Neural cell (in vitro differentiated cells): Measurements from ENCODE around the gene COL25A1. TPM values are rescaled to one million over a fixed set of nuclear protein-coding genes. Genes with fewer than 3 reads are reported as not detected.

Source experiments
- H2AFZ ChIP-seq: fragments of 200-600, 300-800 bp; sonication (generic), shearing (Covaris generic); 2 replicates; pipeline ENCODE4 v1.6.0; 2014; ENCODE audit warnings: low read depth, mild to moderate bottlenecking, antibody characterized with exemption, low read length, moderate library complexity
- H3F3A ChIP-seq: fragments of 200-600 bp; shearing (Covaris generic); 2 replicates; pipeline ENCODE4 v1.6.1; 2016; ENCODE audit warnings: mild to moderate bottlenecking, moderate library complexity, mixed read lengths, antibody characterized with exemption, low read length; ENCODE audit not compliant: insufficient read depth, poor library complexity, severe bottlenecking
- H3K27ac ChIP-seq: fragments of 200-600, 300-800 bp; sonication (generic), shearing (Covaris generic); 2 replicates; pipeline ENCODE4 v1.5.1; 2014; ENCODE audit warnings: mild to moderate bottlenecking, low read length, moderate library complexity
- H3K27me3 ChIP-seq: fragments of 300-800, 200-600 bp; sonication (generic), shearing (Covaris generic); 2 replicates; pipeline ENCODE4 v1.6.0; 2014; ENCODE audit warnings: mild to moderate bottlenecking, low read depth, low read length, moderate library complexity; ENCODE audit not compliant: insufficient read depth
- H3K36me3 ChIP-seq: fragments of 300-800, 200-600 bp; sonication (generic), shearing (Covaris generic); 2 replicates; pipeline ENCODE4 v1.5.1; 2014; ENCODE audit warnings: mild to moderate bottlenecking, antibody characterized with exemption, low read length, moderate library complexity; ENCODE audit not compliant: insufficient read depth
- H3K4me2 ChIP-seq: fragments of 300-800, 200-600 bp; sonication (generic), shearing (Covaris generic); 2 replicates; pipeline ENCODE4 v1.6.0; 2014; ENCODE audit warnings: mild to moderate bottlenecking, low read length
- H3K4me3 ChIP-seq: fragments of 300-800, 200-600 bp; sonication (generic), shearing (Covaris generic); 2 replicates; pipeline ENCODE4 v1.5.1; 2014; ENCODE audit warnings: mild to moderate bottlenecking, low read length, moderate library complexity
- H3K79me2 ChIP-seq: fragments of 200-600 bp; shearing (Covaris generic); replicated peaks from 2 replicates; pipeline ENCODE4 v1.6.0; 2014; ENCODE audit warnings: mild to moderate bottlenecking, low read length, moderate library complexity; ENCODE audit not compliant: insufficient read depth
- H3K9ac ChIP-seq: fragments of 300-800, 200-600 bp; sonication (generic), shearing (Covaris generic); 2 replicates; pipeline ENCODE4 v1.6.1; 2016; ENCODE audit warnings: mild to moderate bottlenecking, low read length, mixed read lengths
- H3K9me2 ChIP-seq: fragments of 200-600 bp; shearing (Covaris generic); 2 replicates; pipeline ENCODE4 v1.6.1; 2016; ENCODE audit warnings: mild to moderate bottlenecking, low read length, mixed read lengths; ENCODE audit not compliant: insufficient read depth
- H3K9me3 ChIP-seq: fragments of 200-600, 300-800 bp; sonication (generic), shearing (Covaris generic); 2 replicates; pipeline ENCODE4 v1.6.1; 2016; ENCODE audit warnings: mild to moderate bottlenecking, mixed run types, low read length, moderate library complexity, mixed read lengths
- H4K20me1 ChIP-seq: fragments of 200-600 bp; shearing (Covaris generic); 2 replicates; pipeline ENCODE4 v1.6.1; 2016; ENCODE audit warnings: mild to moderate bottlenecking, mixed run types; ENCODE audit not compliant: insufficient read depth
- EP300 ChIP-seq: fragments of 450-650 bp; conservative IDR thresholded peaks from 2 replicates; pipeline ENCODE4 v1.6.1; 2014; ENCODE audit warnings: antibody characterized with exemption, mild to moderate bottlenecking, moderate library complexity; ENCODE audit not compliant: poor library complexity, severe bottlenecking
- EZH2 ChIP-seq: fragments of 200-600, 300-800 bp; shearing (Covaris generic), sonication (generic); IDR thresholded peaks from 2 replicates; pipeline ENCODE4 v1.6.1; 2014; ENCODE audit warnings: antibody characterized with exemption, low read length, borderline replicate concordance, mild to moderate bottlenecking; ENCODE audit not compliant: insufficient read depth, poor library complexity, severe bottlenecking
- MXI1 ChIP-seq: fragments of 450-650 bp; conservative IDR thresholded peaks from 2 replicates; pipeline ENCODE4 v1.6.1; 2014; ENCODE audit warnings: antibody characterized with exemption, mild to moderate bottlenecking; ENCODE audit not compliant: poor library complexity, severe bottlenecking
- POLR2AphosphoS5 ChIP-seq: IDR thresholded peaks from 2 replicates; pipeline ENCODE4 v1.6.1; 2012
- RAD21 ChIP-seq: fragments of 450-650 bp; conservative IDR thresholded peaks from 2 replicates; pipeline ENCODE4 v1.6.1; 2014; ENCODE audit warnings: antibody characterized with exemption, mild to moderate bottlenecking, moderate library complexity
- SMC3 ChIP-seq: fragments of 450-650 bp; conservative IDR thresholded peaks from 2 replicates; pipeline ENCODE4 v1.6.1; 2014; ENCODE audit warnings: antibody characterized with exemption, mild to moderate bottlenecking, moderate library complexity; ENCODE audit not compliant: poor library complexity
- TAF1 ChIP-seq: IDR thresholded peaks from 2 replicates; pipeline ENCODE4 v1.6.1; 2012; ENCODE audit warnings: low read depth
- polyA plus RNA-seq: library from polyadenylated mRNA; depleted of rRNA; stranded (reverse); fragments of >200 nt; gene quantifications from 2 replicates; pipeline ENCODE4 v1.2.3, GENCODE V29; 2014
- TF ChIP-seq, protein P1 (sequence below): fragments of 450-650 bp; IDR thresholded peaks from 2 replicates; pipeline ENCODE4 v1.5.1; 2014; ENCODE audit warnings: antibody characterized with exemption, mild to moderate bottlenecking, moderate library complexity; ENCODE audit not compliant: poor library complexity, severe bottlenecking
- TF ChIP-seq, protein P2 (sequence below): IDR thresholded peaks from 2 replicates; pipeline ENCODE4 v1.6.1; 2012; ENCODE audit warnings: borderline replicate concordance

Gene COL25A1
- polyA plus RNA-seq, 1 donor from 2014 or later, result 32.3 TPM

DNA sequence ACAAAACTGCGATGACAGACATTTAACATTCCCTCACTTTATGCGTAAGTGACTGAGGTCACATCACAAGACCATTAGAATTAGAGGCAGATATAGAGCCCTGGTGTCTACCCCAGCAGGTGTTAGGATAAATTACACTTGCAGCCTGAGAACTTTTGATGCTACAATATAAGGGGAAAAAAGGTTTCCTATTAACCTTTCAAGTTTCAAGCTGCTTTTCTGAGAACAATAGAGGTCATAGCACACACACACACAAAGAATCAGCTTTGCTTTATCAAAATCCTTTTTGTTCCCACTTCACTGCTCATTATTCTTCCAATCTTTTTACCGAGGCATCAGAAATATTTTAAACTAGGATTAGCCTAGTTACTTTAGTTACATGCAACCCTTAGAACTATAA is 119.8 kb downstream of the COL25A1 start:
- Histone ChIP-seq H4K20me1 (no peaks in the 10 kb centered on the region), H3K9me3 (no peaks in the 10 kb centered on the region), H3K9me2 (no peaks in the 10 kb centered on the region), H2AFZ (no peak overlapping the region), H3K27ac (no peak overlapping the region), H3K79me2 (no peaks in the 10 kb centered on the region), H3F3A (no peaks in the 10 kb centered on the region), H3K4me2 (no peak overlapping the region), H3K36me3 (no peaks in the 10 kb centered on the region), H3K27me3 (no peaks in the 10 kb centered on the region), H3K4me3 (no peak overlapping the region), H3K9ac (no peak overlapping the region)
- no peak for TF ChIP-seq EP300
- TF ChIP-seq, protein P1, sequence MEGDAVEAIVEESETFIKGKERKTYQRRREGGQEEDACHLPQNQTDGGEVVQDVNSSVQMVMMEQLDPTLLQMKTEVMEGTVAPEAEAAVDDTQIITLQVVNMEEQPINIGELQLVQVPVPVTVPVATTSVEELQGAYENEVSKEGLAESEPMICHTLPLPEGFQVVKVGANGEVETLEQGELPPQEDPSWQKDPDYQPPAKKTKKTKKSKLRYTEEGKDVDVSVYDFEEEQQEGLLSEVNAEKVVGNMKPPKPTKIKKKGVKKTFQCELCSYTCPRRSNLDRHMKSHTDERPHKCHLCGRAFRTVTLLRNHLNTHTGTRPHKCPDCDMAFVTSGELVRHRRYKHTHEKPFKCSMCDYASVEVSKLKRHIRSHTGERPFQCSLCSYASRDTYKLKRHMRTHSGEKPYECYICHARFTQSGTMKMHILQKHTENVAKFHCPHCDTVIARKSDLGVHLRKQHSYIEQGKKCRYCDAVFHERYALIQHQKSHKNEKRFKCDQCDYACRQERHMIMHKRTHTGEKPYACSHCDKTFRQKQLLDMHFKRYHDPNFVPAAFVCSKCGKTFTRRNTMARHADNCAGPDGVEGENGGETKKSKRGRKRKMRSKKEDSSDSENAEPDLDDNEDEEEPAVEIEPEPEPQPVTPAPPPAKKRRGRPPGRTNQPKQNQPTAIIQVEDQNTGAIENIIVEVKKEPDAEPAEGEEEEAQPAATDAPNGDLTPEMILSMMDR, result no peak
- TF ChIP-seq EZH2, result no peak
- TF ChIP-seq MXI1, result no peak
- TF ChIP-seq POLR2AphosphoS5, result no peak
- no peak for TF ChIP-seq TAF1
- TF ChIP-seq, protein P2, sequence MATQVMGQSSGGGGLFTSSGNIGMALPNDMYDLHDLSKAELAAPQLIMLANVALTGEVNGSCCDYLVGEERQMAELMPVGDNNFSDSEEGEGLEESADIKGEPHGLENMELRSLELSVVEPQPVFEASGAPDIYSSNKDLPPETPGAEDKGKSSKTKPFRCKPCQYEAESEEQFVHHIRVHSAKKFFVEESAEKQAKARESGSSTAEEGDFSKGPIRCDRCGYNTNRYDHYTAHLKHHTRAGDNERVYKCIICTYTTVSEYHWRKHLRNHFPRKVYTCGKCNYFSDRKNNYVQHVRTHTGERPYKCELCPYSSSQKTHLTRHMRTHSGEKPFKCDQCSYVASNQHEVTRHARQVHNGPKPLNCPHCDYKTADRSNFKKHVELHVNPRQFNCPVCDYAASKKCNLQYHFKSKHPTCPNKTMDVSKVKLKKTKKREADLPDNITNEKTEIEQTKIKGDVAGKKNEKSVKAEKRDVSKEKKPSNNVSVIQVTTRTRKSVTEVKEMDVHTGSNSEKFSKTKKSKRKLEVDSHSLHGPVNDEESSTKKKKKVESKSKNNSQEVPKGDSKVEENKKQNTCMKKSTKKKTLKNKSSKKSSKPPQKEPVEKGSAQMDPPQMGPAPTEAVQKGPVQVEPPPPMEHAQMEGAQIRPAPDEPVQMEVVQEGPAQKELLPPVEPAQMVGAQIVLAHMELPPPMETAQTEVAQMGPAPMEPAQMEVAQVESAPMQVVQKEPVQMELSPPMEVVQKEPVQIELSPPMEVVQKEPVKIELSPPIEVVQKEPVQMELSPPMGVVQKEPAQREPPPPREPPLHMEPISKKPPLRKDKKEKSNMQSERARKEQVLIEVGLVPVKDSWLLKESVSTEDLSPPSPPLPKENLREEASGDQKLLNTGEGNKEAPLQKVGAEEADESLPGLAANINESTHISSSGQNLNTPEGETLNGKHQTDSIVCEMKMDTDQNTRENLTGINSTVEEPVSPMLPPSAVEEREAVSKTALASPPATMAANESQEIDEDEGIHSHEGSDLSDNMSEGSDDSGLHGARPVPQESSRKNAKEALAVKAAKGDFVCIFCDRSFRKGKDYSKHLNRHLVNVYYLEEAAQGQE, result no peak
- no peak for TF ChIP-seq SMC3
- TF ChIP-seq RAD21, result no peak

DNA sequence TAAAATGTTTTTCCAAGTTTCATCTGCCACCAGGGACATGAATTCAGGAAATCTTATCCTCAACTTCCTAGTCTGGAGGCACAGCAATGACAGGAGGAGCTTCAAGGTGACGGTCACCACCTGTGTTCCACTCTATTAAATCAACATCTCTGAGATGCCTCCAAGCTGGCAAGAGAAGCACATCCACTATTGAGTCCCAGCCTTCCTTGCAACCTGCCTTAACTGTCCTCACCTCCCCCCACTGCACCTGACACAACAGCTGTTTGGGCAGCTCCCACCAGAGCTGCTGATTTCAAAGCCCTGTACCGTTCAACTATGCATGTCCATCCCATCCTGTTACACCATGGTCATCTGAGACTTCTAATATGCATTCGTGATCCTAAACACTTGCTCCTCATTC is 123.4 kb downstream of the COL25A1 start:
- Histone ChIP-seq H3K9me3 (no peaks in the 10 kb centered on the region), H3K9me2 (no peaks in the 10 kb centered on the region), H3K27me3 (no peaks in the 10 kb centered on the region), H3K4me2 (no peak overlapping the region), H3F3A (no peaks in the 10 kb centered on the region), H3K27ac (no peak overlapping the region), H3K36me3 (no peaks in the 10 kb centered on the region), H3K9ac (no peak overlapping the region), H4K20me1 (no peaks in the 10 kb centered on the region), H3K79me2 (no peaks in the 10 kb centered on the region), H3K4me3 (no peak overlapping the region), H2AFZ (no peak overlapping the region)
- no peak for TF ChIP-seq TAF1
